CD8-positive, alpha-beta memory T cell (primary cell): Measurements from ENCODE around the gene PLPP2. TPM values are rescaled to one million over a fixed set of nuclear protein-coding genes. Genes with fewer than 3 reads are reported as not detected.

Experiments used
- CTCF ChIA-PET: fragments of 350-600 bp; sonication (Branson Sonifier 250); formaldehyde crosslinking; loops from one replicate; lab custom pipeline; 2021; ENCODE audit warnings: antibody characterized with exemption; lab: Charles Lee
- POLR2A ChIA-PET: fragments of 350-600 bp; sonication (Branson Sonifier 250); formaldehyde crosslinking; loops from one replicate; lab custom pipeline; 2021; ENCODE audit warnings: antibody characterized with exemption; lab: Charles Lee
- DNase-seq, 5 donors: peaks; one replicate each; pipeline versions ENCODE4 v3.0.0 to v3.0.0-alpha.2; 2020 to 2022; ENCODE audit warnings: mixed read lengths in 1 of 5
- H3K27ac ChIP-seq: one replicate; pipeline ENCODE4 v1.7.0; 2013; ENCODE audit warnings: low read depth, mild to moderate bottlenecking, low read length, moderate library complexity
- H3K27me3 ChIP-seq: 2 replicates; pipeline ENCODE4 v1.7.0; 2013; ENCODE audit warnings: low read length, mild to moderate bottlenecking; ENCODE audit not compliant: insufficient read depth, poor library complexity, severe bottlenecking
- H3K36me3 ChIP-seq: 2 replicates; pipeline ENCODE4 v1.7.0; 2013; ENCODE audit warnings: mild to moderate bottlenecking, low read length, moderate library complexity; ENCODE audit not compliant: insufficient read depth
- H3K4me1 ChIP-seq: 2 replicates; pipeline ENCODE4 v1.7.0; 2013; ENCODE audit warnings: mild to moderate bottlenecking, low read length, moderate library complexity; ENCODE audit not compliant: insufficient read depth
- H3K4me3 ChIP-seq: 2 replicates; pipeline ENCODE4 v1.7.0; 2013; ENCODE audit warnings: mild to moderate bottlenecking, low read length
- H3K9me3 ChIP-seq: 2 replicates; pipeline ENCODE4 v1.7.0; 2013; ENCODE audit warnings: mild to moderate bottlenecking, low read length
- H3K27ac Mint-ChIP-seq, 8 donors: one replicate each; pipeline ENCODE4 v1.8.0; 2020 to 2021; ENCODE audit warnings: mixed read lengths in 8 of 8, mild to moderate bottlenecking in 6 of 8, inconsistent platforms in 3 of 8, moderate library complexity in 3 of 8
- H3K27me3 Mint-ChIP-seq, 2 donors: one replicate each; pipeline ENCODE4 v1.8.0; 2020 to 2021; ENCODE audit warnings: mixed read lengths in 2 of 2, mild to moderate bottlenecking in 1 of 2, moderate library complexity in 1 of 2
- H3K36me3 Mint-ChIP-seq, 3 donors: one replicate each; pipeline ENCODE4 v1.8.0; 2020 to 2021; ENCODE audit warnings: mixed read lengths in 3 of 3, inconsistent platforms in 1 of 3, mild to moderate bottlenecking in 1 of 3
- H3K4me1 Mint-ChIP-seq, 3 donors: one replicate each; pipeline ENCODE4 v1.8.0; 2020 to 2021; ENCODE audit warnings: mixed read lengths in 3 of 3, inconsistent platforms in 1 of 3, mild to moderate bottlenecking in 1 of 3
- H3K4me3 Mint-ChIP-seq, 7 donors: one replicate each; pipeline ENCODE4 v1.8.0; 2020 to 2021; ENCODE audit warnings: mixed read lengths in 7 of 7, mild to moderate bottlenecking in 6 of 7, moderate library complexity in 4 of 7, inconsistent platforms in 2 of 7
- H3K9me3 Mint-ChIP-seq, 5 donors: one replicate each; pipeline ENCODE4 v1.8.0; 2020 to 2022; ENCODE audit warnings: mixed read lengths in 5 of 5, mild to moderate bottlenecking in 3 of 5, moderate library complexity in 2 of 5, inconsistent platforms in 1 of 5
- polyA plus RNA-seq: library from polyadenylated mRNA; unstranded; fragments of 300-500 nt; fragmentation: Illumina TruSeq; gene quantifications from one replicate; pipeline ENCODE4 v1.2.3, GENCODE V29; 2021
- total RNA-seq, 2 experiments: library from RNA; stranded (reverse); gene quantifications; one replicate each; pipeline ENCODE4 v1.2.3, GENCODE V29; 2021

PLPP2 gene
- total and polyA plus RNA-seq, 3 experiments from 2014 or later = 2.3 TPM; not detected in 2

DNA sequence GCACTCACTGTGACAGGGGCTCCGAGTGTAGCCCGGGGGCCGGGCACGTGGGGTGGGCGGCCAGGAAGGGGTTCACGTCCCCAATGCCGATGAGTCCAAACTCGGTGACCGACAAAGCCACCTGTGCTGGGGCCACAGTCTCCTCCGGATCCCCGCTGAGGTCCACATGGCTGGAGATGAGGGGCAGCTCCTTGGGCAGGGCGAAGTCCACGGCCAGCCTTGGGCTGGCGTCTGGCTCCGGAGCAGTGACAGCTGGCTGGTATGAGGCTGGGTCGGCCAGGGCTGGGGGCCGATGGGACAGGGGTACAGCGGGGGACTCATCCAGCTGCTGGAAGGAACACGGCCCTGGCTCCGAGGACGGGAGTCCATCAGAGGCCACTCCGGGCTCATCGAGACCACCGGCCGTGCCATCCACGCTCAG is 15.9 kb upstream of the PLPP2 start:
- H3K4me1 ChIP-seq = no peaks in the 10 kb centered on the region
- Mint-ChIP-seq H3K4me1 (no peaks in the 10 kb centered on the region), H3K9me3 (no peaks in the 10 kb centered on the region), H3K4me3 (no peak overlapping the region), H3K27me3 (no peaks in the 10 kb centered on the region), H3K36me3 (peaks cover 0 to 52% (median 2%) of the 10 kb centered on the region in 3 donors), H3K27ac (no peak overlapping the region)
- H3K27me3 ChIP-seq = no peaks in the 10 kb centered on the region
- CTCF ChIA-PET = no interaction called here
- H3K36me3 ChIP-seq = no peaks in the 10 kb centered on the region
- H3K27ac ChIP-seq = no peak overlapping the region
- no peak for DNase-seq
- POLR2A ChIA-PET = no interaction called here
- no peaks in the 10 kb centered on the region for H3K9me3 ChIP-seq
- no peak overlapping the region for H3K4me3 ChIP-seq

GRCh38 chr19:306151-306900 is 15.1 kb upstream of the PLPP2 start:
- ChIA-PET POLR2A (no interaction called here), CTCF (no interaction called here)
- Histone ChIP-seq H3K4me1 (no peaks in the 10 kb centered on the region), H3K9me3 (no peaks in the 10 kb centered on the region), H3K27ac (no peak overlapping the region), H3K27me3 (no peaks in the 10 kb centered on the region), H3K4me3 (no peak overlapping the region), H3K36me3 (no peaks in the 10 kb centered on the region)
- Mint-ChIP-seq H3K36me3 (peaks cover 0 to 46% (median 2%) of the 10 kb centered on the region in 3 donors), H3K27me3 (no peaks in the 10 kb centered on the region), H3K4me3 (no peak overlapping the region), H3K27ac (no peak overlapping the region), H3K9me3 (no peaks in the 10 kb centered on the region), H3K4me1 (no peaks in the 10 kb centered on the region)
- no peak for DNase-seq

- Mint-ChIP-seq H3K27me3 (no peaks in the 10 kb centered on the region), H3K9me3 (no peaks in the 10 kb centered on the region), H3K27ac (no peak overlapping the region), H3K36me3 (peaks cover 0 to 38% (median under 1%) of the 10 kb centered on the region in 3 donors), H3K4me3 (no peak overlapping the region), H3K4me1 (no peaks in the 10 kb centered on the region)
- Histone ChIP-seq H3K27me3 (no peaks in the 10 kb centered on the region), H3K4me3 (no peak overlapping the region), H3K27ac (no peak overlapping the region), H3K36me3 (no peaks in the 10 kb centered on the region), H3K4me1 (no peaks in the 10 kb centered on the region), H3K9me3 (no peaks in the 10 kb centered on the region)
- ChIA-PET POLR2A (no interaction called here), CTCF (no interaction called here)
- DNase-seq = no peak
These were observed 14.3 kb upstream of the PLPP2 start for GRCh38 chr19:305240-306150.

DNA sequence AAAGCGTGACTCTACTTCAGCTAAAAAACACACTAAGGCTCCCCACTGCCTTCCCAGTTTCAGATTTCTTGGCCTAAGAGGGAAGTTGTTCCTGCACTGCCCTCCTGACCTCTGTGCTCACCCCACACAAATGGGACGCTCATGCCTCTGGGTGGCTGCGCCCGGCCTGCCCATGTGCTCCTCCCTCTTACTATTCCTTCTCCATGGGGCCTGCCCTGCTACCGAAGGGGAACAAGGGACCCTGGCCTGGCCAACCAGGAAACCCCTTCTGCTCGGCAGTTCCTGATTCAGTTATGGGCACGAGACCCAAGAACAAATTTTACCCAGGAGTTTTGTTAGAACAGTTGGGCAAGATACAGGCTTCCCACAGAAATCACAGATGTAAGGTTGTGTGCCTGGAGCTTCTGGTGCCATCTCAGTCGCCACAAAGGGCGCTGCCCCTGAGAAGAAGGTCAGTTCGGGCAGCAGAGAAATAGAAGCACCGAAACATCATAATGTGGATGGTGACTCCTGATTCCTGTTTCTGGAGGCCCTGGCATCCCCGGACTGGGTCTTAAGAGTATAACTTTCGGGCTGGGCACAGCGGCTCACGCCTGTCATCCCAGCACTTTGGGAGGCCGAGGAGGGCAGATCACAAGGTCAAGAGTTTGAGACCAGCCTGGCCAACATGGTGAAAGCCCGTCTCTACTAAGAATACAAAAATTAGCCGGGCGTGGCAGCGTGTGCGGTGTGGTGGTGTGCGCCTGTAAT is 5.4 kb upstream of the PLPP2 start:
- no peak overlapping the region for H3K27ac Mint-ChIP-seq
- CTCF ChIA-PET = interaction anchor here (1.6 kb wide), 1 partner anchor 210 kb away, joined by 4 read pairs; no protein-coding TSS in a partner anchor
- POLR2A ChIA-PET = no interaction called here
- H3K36me3 Mint-ChIP-seq = no peaks in the 10 kb centered on the region
- peaks cover 21 to 43% of the 10 kb centered on the region in 2 donors for H3K27me3 Mint-ChIP-seq
- DNase-seq = no peak
- Histone ChIP-seq H3K4me3 (no peak overlapping the region), H3K36me3 (no peaks in the 10 kb centered on the region), H3K4me1 (peaks cover 4% of the 10 kb centered on the region), H3K27me3 (peaks cover 9% of the 10 kb centered on the region), H3K9me3 (no peaks in the 10 kb centered on the region), H3K27ac (no peak overlapping the region)
- peak overlapping the region in 1 of 7 donors; percentile 6 for H3K4me3 Mint-ChIP-seq
- no peaks in the 10 kb centered on the region for H3K9me3 Mint-ChIP-seq
- peaks cover 10 to 13% (median 13%) of the 10 kb centered on the region in 3 donors for H3K4me1 Mint-ChIP-seq

DNA sequence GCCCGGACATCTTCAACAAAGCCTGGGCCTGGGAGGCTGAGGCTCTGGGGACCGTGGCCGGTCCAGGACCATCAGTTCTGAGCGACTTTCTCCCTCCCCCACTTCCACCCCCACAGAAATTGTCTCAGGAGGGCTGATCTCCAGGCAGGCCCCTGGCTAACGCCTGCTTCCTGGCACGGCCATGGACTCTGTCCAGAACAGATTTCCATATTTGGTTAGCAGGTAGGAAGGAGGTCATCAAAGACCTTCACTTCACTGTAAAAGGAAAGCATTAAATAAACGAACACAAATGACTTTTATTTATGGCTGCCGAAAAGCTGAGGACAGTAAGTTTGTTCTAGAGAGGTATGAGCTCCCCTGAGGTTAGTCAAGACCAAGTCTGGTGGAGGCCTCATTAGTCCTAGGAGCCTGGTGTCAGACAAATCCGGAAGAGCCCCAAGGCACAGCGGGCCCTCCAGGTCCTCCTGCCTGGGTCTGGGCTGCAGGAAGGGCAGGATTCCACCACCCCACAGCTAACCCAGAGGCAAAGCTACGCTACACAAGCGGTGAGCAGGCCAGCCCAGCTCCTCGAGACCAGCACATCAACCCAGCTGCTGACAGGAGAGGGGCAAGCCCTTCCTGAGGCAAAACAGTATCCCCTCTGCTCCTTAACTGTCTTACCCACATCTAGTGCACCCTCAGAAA is 4.6 kb upstream of the PLPP2 start:
- ChIA-PET POLR2A (no interaction called here), CTCF (interaction anchor here (1.6 kb wide), 1 partner anchor 211 kb away, joined by 4 read pairs; no protein-coding TSS in a partner anchor)
- no peaks in the 10 kb centered on the region for H3K36me3 Mint-ChIP-seq
- H3K27me3 Mint-ChIP-seq = peaks cover 21 to 43% of the 10 kb centered on the region in 2 donors
- DNase-seq = no peak
- no peak overlapping the region for H3K4me3 Mint-ChIP-seq
- peaks cover 4% of the 10 kb centered on the region for H3K4me1 ChIP-seq
- no peak overlapping the region for H3K4me3 ChIP-seq
- no peak overlapping the region for H3K27ac ChIP-seq
- no peaks in the 10 kb centered on the region for H3K36me3 ChIP-seq
- no peaks in the 10 kb centered on the region for H3K9me3 Mint-ChIP-seq
- no peaks in the 10 kb centered on the region for H3K9me3 ChIP-seq
- H3K4me1 Mint-ChIP-seq = peaks cover 10 to 13% (median 13%) of the 10 kb centered on the region in 3 donors
- peaks cover 9% of the 10 kb centered on the region for H3K27me3 ChIP-seq
- peak overlapping the region in 1 of 8 donors; percentile 48 for H3K27ac Mint-ChIP-seq

- H3K4me1 Mint-ChIP-seq = peaks cover 13 to 16% (median 16%) of the 10 kb centered on the region in 3 donors
- DNase-seq = peak in 3 of 5 donors; percentile 15 to 40 (median 19)
- no peaks in the 10 kb centered on the region for H3K36me3 ChIP-seq
- H3K4me1 ChIP-seq = peaks cover 8% of the 10 kb centered on the region
- H3K36me3 Mint-ChIP-seq = peaks cover 0 to under 1% (median 0%) of the 10 kb centered on the region in 3 donors
- H3K9me3 Mint-ChIP-seq = no peaks in the 10 kb centered on the region
- H3K27me3 ChIP-seq = peaks cover 11% of the 10 kb centered on the region
- H3K27ac ChIP-seq = no peak overlapping the region
- CTCF ChIA-PET = interaction anchor here (1.6 kb wide), 1 partner anchor 211 kb away, joined by 4 read pairs; no protein-coding TSS in a partner anchor
- POLR2A ChIA-PET = no interaction called here
- peaks cover 24 to 46% of the 10 kb centered on the region in 2 donors for H3K27me3 Mint-ChIP-seq
- peak overlapping the region in 4 of 7 donors; percentile 33 to 41 (median 38) for H3K4me3 Mint-ChIP-seq
- no peaks in the 10 kb centered on the region for H3K9me3 ChIP-seq
- no peak overlapping the region for H3K4me3 ChIP-seq
- no peak overlapping the region for H3K27ac Mint-ChIP-seq
These were observed 3.9 kb upstream of the PLPP2 start for GRCh38 chr19:294946-295686.
